Stomach (tissue), 19 donors: Measurements from ENCODE around the gene PIANP. TPM values are rescaled to one million over a fixed set of nuclear protein-coding genes. Genes with fewer than 3 reads are reported as not detected.

Source experiments
- DNase-seq, 2 donors: peaks; one replicate each; pipeline versions ENCODE4 v3.0.0 to v3.0.0-alpha.2; 2013 to 2019
- H3K27ac ChIP-seq, 5 donors: fragments of 200-600 bp in 4 of 5; sonication (generic) in 4 of 5; one replicate each; pipeline ENCODE4 v1.5.1; 2013 to 2019; ENCODE audit warnings: mild to moderate bottlenecking in 1 of 5, moderate library complexity in 1 of 5
- H3K27me3 ChIP-seq, 3 donors: fragments of 200-600 bp; sonication (generic); one replicate each; pipeline ENCODE4 v1.5.1; 2017 to 2019; ENCODE audit warnings: mixed run types in 1 of 3
- H3K36me3 ChIP-seq, 4 donors: fragments of 200-600 bp; sonication (generic); 1 replicate in 3 of 4; 2 replicates in 1 of 4; pipeline ENCODE4 v1.5.1; 2016 to 2019
- H3K4me1 ChIP-seq, 4 donors: fragments of 200-600 bp; sonication (generic); one replicate each; pipeline ENCODE4 v1.5.1; 2016 to 2019
- H3K4me3 ChIP-seq, 4 donors: fragments of 200-600 bp; sonication (generic) in 3 of 4; one replicate each; pipeline ENCODE4 v1.5.1; 2016 to 2019; ENCODE audit warnings: mild to moderate bottlenecking in 1 of 4
- H3K9me3 ChIP-seq, 4 donors: fragments of 200-600 bp; sonication (generic); one replicate each; pipeline ENCODE4 v1.5.1; 2016 to 2019
- EP300 ChIP-seq: sonication (generic); formaldehyde crosslinking; IDR thresholded peaks from one replicate; pipeline ENCODE4 v1.6.1; 2017; ENCODE audit warnings: antibody characterized with exemption
- POLR2A ChIP-seq, 4 donors: fragments of 450-650 bp; IDR thresholded peaks; one replicate each; pipeline ENCODE4 v1.6.1; 2016; ENCODE audit warnings: antibody characterized with exemption in 4 of 4, control low read depth in 2 of 4, mild to moderate bottlenecking in 1 of 4, moderate library complexity in 1 of 4
- POLR2AphosphoS5 ChIP-seq, 3 donors: sonication (generic); formaldehyde crosslinking; IDR thresholded peaks; one replicate each; pipeline ENCODE4 v1.6.1; 2016; ENCODE audit warnings: antibody characterized with exemption in 3 of 3
- WGBS, 5 donors: extraction: QIAGEN DNeasy Blood & Tissue Kit in 3 of 5; methylation state at CpG; one replicate each; pipeline versions ENCODE4 v1.1.5 to v1.1.7; 2013 to 2018; 5-methylcytosine and 5-hydroxymethylcytosine counted together
- intact Hi-C: fragments of 100-400 bp; cut with DNase I; formaldehyde crosslinking; loops from one replicate; pipeline ENCODE4 v1.15.1; 2023; ENCODE audit warnings: low total_unique reads
- long read RNA-seq, 10 donors: transcript quantifications; one replicate each; lab custom pipeline, GENCODE V29; 2026
- polyA plus RNA-seq, 3 donors: library from polyadenylated mRNA; stranded (reverse); fragments of 200-250 nt; gene quantifications; one replicate each; pipeline ENCODE4 v1.2.3, GENCODE V29; 2013
- total RNA-seq, 5 donors: library from RNA; depleted of rRNA; stranded (reverse); fragments of >200 nt; gene quantifications; one replicate each; pipeline versions ENCODE4 v1.1.0 to v1.2.3, GENCODE V29; 2014 to 2016
- TF ChIP-seq, protein P1 (sequence below), 7 experiments: fragments of 450-650 bp in 4 of 7; fragments of 200-600 bp in 3 of 7; sonication (generic) in 3 of 7; IDR thresholded peaks; one replicate each; pipeline ENCODE4 v1.5.1; 2016 to 2019; ENCODE audit warnings: antibody characterized with exemption in 7 of 7, control low read depth in 2 of 7, mild to moderate bottlenecking in 1 of 7
- donor health status: healthy with polysubstance abuse.
- donor health status: Bipolar disorder and iron deficiency.
- donor health status: healthy.

The PIANP gene, protein sequence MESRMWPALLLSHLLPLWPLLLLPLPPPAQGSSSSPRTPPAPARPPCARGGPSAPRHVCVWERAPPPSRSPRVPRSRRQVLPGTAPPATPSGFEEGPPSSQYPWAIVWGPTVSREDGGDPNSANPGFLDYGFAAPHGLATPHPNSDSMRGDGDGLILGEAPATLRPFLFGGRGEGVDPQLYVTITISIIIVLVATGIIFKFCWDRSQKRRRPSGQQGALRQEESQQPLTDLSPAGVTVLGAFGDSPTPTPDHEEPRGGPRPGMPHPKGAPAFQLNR
- total RNA-seq (under 1 TPM in 2 of 5 donors, not detected in 3; 0.14 to 0.37 TPM), polyA plus RNA-seq (1 to 10 TPM in 2 of 3 donors, under 1 TPM in 1; 0.50 to 1.7 (median 1.5) TPM)
- long read RNA-seq, donor 1, partial matches to known transcripts: 0 of 1 reads
- long read RNA-seq, donor 1, other reads (novel, unspliced or antisense): 0 of 1 reads
- long read RNA-seq, donor 2, partial matches to known transcripts: 0 of 2 reads
- long read RNA-seq, donor 2, other reads (novel, unspliced or antisense): 0 of 2 reads
- long read RNA-seq, donor 3: 0 reads
- long read RNA-seq, donor 4: 0 reads
- long read RNA-seq, donor 5, partial matches to known transcripts: 0 of 4 reads
- long read RNA-seq, donor 5, other reads (novel, unspliced or antisense): 0 of 4 reads
- long read RNA-seq, donor 6, transcript PIANP-202 (5 exons, 2,695 nt): major isoform, 6 of 58 reads
- long read RNA-seq, donor 6, partial matches to known transcripts: 17 of 58 reads
- long read RNA-seq, donor 6, other reads (novel, unspliced or antisense): 35 of 58 reads
- long read RNA-seq, donor 7, partial matches to known transcripts: 0 of 4 reads
- long read RNA-seq, donor 7, other reads (novel, unspliced or antisense): 0 of 4 reads
- long read RNA-seq, donor 8, partial matches to known transcripts: 0 of 1 reads
- long read RNA-seq, donor 8, other reads (novel, unspliced or antisense): 0 of 1 reads
- long read RNA-seq, donor 9, partial matches to known transcripts: 5 of 6 reads
- long read RNA-seq, donor 9, other reads (novel, unspliced or antisense): 0 of 6 reads
- long read RNA-seq, donor 10: 0 reads

GRCh38 chr12:6700646-6701051 is at the start of gene PIANP:
PIANP (minus strand) TSS chr12:6700815; CDS start chr12:6698061, 2,754 bp downstream.
- peaks cover 9 to 98% (median 62%) of the 10 kb centered on the region in 3 donors for H3K27me3 ChIP-seq

DNA sequence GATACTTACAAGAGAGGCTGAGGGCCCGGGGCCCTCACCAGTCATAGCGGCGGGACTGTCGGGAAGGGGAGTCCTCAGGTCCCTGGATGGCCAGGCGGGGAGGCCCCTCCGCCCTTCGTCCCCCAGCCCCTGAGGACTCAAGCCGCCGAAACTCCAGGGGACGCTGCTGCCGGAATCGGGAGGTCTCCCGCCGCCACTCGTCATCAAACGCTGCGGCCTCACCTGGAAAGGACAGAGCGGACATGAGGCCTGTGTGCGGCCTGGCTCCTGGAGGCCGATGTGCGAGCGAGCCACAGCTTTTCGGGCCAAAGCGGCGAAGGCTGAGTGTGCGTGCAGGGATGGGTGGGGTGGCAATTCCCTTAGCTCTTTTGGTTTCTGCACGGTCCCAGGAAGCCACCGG is 48.1 kb upstream of the PIANP start:
- 87 to 96% (median 95%) methylated on average over 9 to 28 of the region's 28 CpGs for WGBS, 5 donors
- Histone ChIP-seq H3K4me1 (peaks cover 8 to 29% (median 19%) of the 10 kb centered on the region in 4 donors), H3K36me3 (peaks cover 49 to 65% (median 63%) of the 10 kb centered on the region in 4 donors), H3K27ac (no peak overlapping the region), H3K4me3 (no peak overlapping the region), H3K27me3 (no peaks in the 10 kb centered on the region), H3K9me3 (no peaks in the 10 kb centered on the region)
- DNase-seq: no peak
- TF ChIP-seq POLR2A (IDR thresholded peaks at IDR 0.05) (no peak), EP300 (no peak), POLR2AphosphoS5 (IDR thresholded peaks at IDR 0.05) (no peak)
- TF ChIP-seq, protein P1, sequence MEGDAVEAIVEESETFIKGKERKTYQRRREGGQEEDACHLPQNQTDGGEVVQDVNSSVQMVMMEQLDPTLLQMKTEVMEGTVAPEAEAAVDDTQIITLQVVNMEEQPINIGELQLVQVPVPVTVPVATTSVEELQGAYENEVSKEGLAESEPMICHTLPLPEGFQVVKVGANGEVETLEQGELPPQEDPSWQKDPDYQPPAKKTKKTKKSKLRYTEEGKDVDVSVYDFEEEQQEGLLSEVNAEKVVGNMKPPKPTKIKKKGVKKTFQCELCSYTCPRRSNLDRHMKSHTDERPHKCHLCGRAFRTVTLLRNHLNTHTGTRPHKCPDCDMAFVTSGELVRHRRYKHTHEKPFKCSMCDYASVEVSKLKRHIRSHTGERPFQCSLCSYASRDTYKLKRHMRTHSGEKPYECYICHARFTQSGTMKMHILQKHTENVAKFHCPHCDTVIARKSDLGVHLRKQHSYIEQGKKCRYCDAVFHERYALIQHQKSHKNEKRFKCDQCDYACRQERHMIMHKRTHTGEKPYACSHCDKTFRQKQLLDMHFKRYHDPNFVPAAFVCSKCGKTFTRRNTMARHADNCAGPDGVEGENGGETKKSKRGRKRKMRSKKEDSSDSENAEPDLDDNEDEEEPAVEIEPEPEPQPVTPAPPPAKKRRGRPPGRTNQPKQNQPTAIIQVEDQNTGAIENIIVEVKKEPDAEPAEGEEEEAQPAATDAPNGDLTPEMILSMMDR (IDR thresholded peaks at IDR 0.05): no peak
- intact Hi-C loops: loop anchor here (10.0 kb wide), 1 partner anchor 76 kb away; the partner anchor contains the start of genes GPR162 and P3H3

More at GRCh38 chr12:6700646-6701051, at the start of gene PIANP:
- peak; percentile 36 to 90 for DNase-seq
- intact Hi-C loops: no loop called here
- Histone ChIP-seq H3K9me3 (no peaks in the 10 kb centered on the region), H3K36me3 (no peaks in the 10 kb centered on the region), H3K4me3 (peak within 1 kb of the TSS; percentile 46 to 68 (median 52)), H3K4me1 (peaks cover 14 to 22% (median 18%) of the 10 kb centered on the region in 4 donors), H3K27ac (peak within 1 kb of the TSS in 1 of 5 donors; percentile 16)
- TF ChIP-seq, protein P1 (IDR thresholded peaks at IDR 0.05): no peak
- no peak for TF ChIP-seq POLR2A (IDR thresholded peaks at IDR 0.05)
- no peak for TF ChIP-seq EP300
- TF ChIP-seq POLR2AphosphoS5 (IDR thresholded peaks at IDR 0.05): no peak
- 0 to 2% (median 1%) methylated on average over 8 to 42 of the region's 43 CpGs for WGBS, 5 donors

DNA sequence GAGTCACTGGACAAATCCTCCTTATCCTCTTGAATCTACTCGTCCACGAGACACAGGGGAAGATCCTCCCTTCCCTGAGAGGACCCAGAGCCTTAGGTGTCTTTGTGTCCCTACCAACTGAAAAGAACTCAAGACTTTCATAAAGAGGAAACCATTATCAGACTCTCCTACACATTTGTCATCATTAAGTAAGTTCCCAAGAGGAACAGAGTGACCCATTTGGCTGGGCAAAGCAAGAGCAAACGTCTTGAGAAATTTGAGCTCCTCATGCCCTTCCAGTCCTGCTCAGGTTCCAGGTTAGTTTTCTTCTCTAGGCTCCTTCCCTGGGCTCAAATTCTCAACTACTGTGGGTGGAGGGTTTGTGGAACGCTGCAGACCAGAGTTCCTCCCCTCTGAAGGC is 46.6 kb upstream of the PIANP start:
- H3K36me3 ChIP-seq: peaks cover 49 to 65% (median 63%) of the 10 kb centered on the region in 4 donors
- intact Hi-C loops: loop anchor here (10.0 kb wide), 1 partner anchor 78 kb away; the partner anchor contains the start of genes GPR162 and P3H3
- H3K27ac ChIP-seq: no peak overlapping the region

More for the DNA sequence above, 46.6 kb upstream of the PIANP start:
- DNase-seq: no peak
- TF ChIP-seq POLR2AphosphoS5 (IDR thresholded peaks at IDR 0.05) (no peak), EP300 (no peak), POLR2A (IDR thresholded peaks at IDR 0.05) (no peak)
- TF ChIP-seq, protein P1 (IDR thresholded peaks at IDR 0.05): no peak
- H3K27me3 ChIP-seq: no peaks in the 10 kb centered on the region
- no peak overlapping the region for H3K4me3 ChIP-seq
- H3K4me1 ChIP-seq: peaks cover 6 to 25% (median 13%) of the 10 kb centered on the region in 4 donors
- H3K9me3 ChIP-seq: no peaks in the 10 kb centered on the region
- 66 to 76% (median 71%) methylated on average over 4 of the region's 4 CpGs for WGBS, 5 donors
